ENCODE data around the gene SYT11. TPM values are rescaled to one million over a fixed set of nuclear protein-coding genes. Genes with fewer than 3 reads are reported as not detected.
A peak's percentile ranks its signal among the peaks of the same experiment; 100 is the strongest.

SYT11 gene, protein sequence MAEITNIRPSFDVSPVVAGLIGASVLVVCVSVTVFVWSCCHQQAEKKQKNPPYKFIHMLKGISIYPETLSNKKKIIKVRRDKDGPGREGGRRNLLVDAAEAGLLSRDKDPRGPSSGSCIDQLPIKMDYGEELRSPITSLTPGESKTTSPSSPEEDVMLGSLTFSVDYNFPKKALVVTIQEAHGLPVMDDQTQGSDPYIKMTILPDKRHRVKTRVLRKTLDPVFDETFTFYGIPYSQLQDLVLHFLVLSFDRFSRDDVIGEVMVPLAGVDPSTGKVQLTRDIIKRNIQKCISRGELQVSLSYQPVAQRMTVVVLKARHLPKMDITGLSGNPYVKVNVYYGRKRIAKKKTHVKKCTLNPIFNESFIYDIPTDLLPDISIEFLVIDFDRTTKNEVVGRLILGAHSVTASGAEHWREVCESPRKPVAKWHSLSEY
- total RNA-seq = 10 to 100 TPM in 1 of 4 donors, 1 to 10 TPM in 3; 4.2 to 11.2 (median 6.2) TPM

DNA sequence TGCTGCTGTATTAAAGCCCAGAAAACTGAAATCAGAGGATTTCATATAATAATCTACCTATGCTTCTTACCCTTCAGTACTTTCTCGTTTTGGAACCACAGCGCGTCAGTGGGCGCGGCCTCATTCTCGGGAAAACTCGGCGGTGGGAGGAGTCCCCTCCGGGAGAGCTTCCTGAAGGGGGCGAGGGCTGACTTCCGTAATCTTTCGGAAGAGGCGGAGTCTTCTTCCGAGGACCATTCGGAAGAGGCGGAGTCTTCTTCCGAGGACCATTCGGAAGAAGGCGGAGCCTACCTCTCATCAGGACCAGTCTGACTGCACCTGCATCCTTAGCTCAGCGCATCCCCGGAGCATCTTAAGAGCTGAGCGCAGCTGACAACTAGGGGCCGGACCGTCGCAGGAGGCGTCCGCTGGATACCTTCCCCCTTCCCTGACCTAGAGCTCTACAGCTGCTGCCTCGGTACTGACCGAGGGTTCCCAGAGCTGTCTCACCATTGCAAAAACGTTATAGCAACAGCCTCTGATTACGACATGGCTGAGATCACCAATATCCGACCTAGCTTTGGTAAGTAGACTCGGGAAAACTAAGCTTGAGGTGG lies at the start of gene SYT11:
TSS of gene SYT11 (plus strand) at position 334 of the 596 bp plus-strand sequence. CDS start at position 529, 195 bp downstream.
- TF ChIP-seq, protein P1, sequence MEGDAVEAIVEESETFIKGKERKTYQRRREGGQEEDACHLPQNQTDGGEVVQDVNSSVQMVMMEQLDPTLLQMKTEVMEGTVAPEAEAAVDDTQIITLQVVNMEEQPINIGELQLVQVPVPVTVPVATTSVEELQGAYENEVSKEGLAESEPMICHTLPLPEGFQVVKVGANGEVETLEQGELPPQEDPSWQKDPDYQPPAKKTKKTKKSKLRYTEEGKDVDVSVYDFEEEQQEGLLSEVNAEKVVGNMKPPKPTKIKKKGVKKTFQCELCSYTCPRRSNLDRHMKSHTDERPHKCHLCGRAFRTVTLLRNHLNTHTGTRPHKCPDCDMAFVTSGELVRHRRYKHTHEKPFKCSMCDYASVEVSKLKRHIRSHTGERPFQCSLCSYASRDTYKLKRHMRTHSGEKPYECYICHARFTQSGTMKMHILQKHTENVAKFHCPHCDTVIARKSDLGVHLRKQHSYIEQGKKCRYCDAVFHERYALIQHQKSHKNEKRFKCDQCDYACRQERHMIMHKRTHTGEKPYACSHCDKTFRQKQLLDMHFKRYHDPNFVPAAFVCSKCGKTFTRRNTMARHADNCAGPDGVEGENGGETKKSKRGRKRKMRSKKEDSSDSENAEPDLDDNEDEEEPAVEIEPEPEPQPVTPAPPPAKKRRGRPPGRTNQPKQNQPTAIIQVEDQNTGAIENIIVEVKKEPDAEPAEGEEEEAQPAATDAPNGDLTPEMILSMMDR (IDR thresholded peaks at IDR 0.05) = no peak
- peak; percentile 83 for DNase-seq (ENCODE audit: low spot score)
- peak; percentile 90 for ATAC-seq (ENCODE audit: low FRiP score)

DNA sequence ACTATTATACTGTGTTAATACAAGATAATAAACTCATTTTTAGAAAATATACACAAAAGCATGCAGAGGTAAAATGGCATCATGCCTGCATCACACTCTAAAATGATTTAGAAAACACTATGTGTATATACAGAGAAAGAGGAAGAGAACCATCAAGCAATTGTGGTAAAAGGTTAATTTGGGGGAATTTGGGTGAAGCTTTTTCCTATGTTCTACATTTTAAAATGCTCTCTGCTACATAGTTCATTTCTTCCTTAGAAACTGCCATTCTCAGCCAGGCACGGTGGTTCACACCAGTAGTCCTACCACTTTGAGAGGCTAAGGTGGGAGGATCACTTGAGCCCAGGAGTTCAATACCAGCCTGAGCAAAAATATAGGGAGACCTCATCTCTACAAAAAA lies 46.5 kb upstream of the SYT11 start:
- TF ChIP-seq, protein P1 (IDR thresholded peaks at IDR 0.05) = no peak
- ATAC-seq (ENCODE audit: low FRiP score) = no peak
- DNase-seq (ENCODE audit: low spot score) = no peak

DNA sequence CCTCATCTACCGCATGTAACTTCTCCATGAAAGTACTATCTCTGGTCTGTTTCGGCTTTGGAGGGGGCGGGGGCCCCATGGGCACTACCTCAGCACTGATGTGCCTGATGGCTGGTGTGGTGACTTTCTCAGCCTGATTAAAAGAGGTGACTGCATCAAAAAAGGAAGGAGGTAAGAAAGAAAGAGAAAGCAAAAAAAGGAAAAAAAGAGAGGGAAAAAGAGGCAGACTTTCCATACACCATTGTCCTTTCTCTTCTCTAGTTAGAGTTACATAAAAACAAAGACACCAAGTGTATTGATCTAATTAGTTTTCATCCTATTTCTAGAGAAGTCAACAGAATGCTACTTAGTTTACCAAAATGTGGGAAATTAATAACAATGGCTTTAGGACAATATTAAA lies 45.7 kb upstream of the SYT11 start:
- ATAC-seq (ENCODE audit: low FRiP score) (no peak), DNase-seq (ENCODE audit: low spot score) (no peak)
- TF ChIP-seq, protein P1 (IDR thresholded peaks at IDR 0.05) = no peak

DNA sequence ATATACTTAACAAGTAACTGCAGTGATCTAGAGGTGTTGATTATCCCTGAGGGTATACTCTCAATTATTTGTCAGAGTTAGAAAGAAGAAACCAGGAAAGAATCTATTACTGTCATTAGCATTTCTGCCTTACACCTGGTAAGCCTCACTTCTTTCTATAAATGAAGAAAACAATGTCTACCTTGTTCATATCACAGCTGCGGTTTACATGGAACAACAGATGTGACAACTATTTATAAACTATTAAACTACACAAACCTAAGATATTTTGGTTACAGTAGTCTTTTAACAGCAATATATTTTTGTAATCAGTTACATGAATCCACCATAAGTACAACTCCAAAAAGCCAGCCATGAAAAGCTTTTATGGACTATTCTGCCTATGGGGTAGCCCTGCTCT lies 43.0 kb upstream of the SYT11 start:
- no peak for DNase-seq (ENCODE audit: low spot score)
- TF ChIP-seq, protein P1 (IDR thresholded peaks at IDR 0.05) = no peak
- no peak for ATAC-seq (ENCODE audit: low FRiP score)

DNA sequence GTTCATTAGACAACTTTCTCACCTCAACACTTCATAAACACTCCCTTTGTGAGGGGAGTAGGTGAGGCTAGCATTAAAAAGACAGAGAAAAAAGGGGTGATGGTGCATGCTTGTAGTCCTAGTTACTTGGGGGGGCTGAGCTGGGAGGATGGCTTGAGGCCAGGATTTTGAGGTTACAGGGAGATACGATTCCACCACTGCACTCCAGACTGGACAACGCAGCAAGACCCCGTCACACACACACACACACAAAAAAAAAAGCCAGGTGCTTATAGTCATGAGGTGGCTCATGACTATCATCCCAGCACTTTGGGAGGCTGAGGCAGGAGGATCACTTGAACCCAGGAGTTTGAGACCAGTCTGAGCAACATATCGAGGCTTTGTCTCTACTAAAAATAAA lies 31.9 kb upstream of the SYT11 start:
- TF ChIP-seq, protein P1 (IDR thresholded peaks at IDR 0.05) = no peak
- DNase-seq (ENCODE audit: low spot score) = no peak
- ATAC-seq (ENCODE audit: low FRiP score) = no peak

DNA sequence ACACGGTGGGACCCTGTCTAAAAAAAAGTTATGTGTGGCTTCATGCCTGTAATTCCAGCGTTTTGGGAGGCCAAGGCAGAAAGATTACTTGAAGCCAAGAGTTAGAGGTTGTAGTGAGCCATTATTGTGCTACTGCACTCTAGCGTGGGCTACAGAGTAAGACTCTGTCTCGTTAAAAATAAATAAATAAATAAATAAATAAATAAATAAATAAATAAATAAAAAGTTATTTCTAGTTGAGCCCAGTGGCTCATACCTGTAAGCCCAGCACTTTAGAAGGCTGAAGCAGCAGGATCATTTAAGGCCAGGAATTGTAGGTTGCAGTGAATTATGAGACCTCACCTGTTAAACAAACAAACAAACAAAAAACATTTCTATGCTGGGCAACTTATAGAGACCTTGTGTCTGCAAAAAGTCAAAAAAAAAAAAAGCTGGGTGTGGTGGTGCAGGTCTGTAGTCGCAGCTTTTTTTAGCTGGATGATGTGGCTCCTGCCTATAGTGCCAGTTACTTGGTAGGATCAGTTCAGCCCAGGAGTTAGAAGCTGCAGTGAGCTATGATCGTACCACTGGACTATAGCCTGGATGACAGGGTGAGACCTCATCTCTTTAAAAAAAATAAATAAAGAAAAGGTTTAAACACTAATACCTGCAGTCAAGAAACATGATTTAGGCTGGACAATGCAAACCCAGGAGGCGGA lies 27.9 kb upstream of the SYT11 start:
- ATAC-seq (ENCODE audit: low FRiP score) (no peak), DNase-seq (ENCODE audit: low spot score) (no peak)
- TF ChIP-seq, protein P1 (IDR thresholded peaks at IDR 0.05) = no peak
